GM21737 (cell line): Measurements from ENCODE around the gene CENPP.

Source experiments
- ATAC-seq: cut with Tn5 transposase; IDR thresholded peaks from one replicate; pipeline ENCODE4 v1.9.1; 2021; ENCODE audit warnings: mild to moderate bottlenecking, moderate library complexity; ENCODE audit not compliant: unreplicated experiment

The CENPP gene

DNA sequence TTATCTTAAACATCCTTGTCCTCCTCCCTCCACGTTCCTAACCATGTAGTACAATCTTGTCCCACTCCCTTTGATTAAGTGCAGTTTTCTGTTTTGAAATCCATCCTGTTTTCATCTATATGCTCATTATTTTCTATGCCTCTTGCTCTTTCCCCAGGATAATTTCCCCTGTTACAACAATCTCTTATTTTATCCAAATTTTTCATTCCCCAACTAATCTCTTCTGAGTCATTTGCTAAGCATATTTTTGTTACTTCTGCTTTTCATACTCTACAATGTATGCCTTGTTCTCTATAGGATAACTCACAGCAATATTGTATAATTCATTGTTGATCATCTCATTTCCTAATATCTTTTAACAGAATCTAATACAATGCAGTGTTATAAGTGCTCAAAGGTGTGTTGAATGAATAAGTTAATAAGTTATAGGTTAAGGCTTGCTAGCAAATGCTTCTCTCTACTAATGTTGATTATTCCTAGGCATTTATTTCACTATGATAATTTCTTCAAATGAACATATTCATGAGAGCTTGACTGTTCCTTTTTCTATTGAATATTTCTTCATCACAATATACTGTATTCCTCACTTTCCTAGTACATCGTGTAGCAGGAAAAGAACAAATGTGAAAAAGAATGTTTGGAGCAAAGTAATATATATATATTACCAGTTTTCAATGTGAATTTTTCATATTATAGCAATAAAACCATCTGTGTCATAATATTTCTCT, 97.0 kb downstream of the CENPP start:
- ATAC-seq: no peak

DNA sequence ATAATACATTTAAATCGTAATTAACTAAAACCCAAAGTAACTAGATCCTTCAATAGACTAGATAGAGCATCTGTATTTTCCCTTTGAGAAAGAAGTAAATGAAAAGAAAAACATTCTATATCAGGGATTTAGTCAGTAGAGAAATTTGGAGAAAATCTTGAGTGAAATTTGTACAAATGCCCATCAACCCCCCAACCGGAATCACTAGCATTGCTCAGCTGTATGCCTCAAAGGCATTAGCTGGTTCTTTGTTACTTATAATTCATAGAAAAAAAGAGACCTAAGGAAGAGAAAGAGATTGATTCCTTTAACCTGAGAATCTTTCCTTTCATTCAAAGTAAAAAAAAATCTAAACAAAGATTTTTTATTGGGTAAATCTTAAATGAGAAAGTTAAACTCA, 97.9 kb downstream of the CENPP start:
- ATAC-seq: no peak

DNA sequence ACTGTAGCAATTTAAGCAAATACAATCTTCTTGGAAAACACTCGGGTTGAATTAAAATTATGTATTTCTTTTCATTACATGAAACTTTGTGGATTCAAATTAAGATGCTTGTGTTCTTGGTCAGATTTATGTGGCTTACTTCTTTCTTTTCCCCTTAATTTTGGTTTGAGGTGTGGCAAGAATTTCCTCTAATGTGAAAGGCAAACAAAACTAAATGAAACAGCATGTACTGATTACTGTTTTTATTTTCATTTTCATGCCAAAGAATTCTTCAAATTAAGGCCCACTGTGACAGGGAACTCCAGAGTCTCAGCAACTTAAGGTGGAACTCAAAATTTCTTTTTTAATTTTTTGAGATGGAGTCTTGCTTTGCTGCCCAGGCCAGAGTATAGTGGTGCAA, 98.6 kb downstream of the CENPP start, which contains the start of gene OMD:
OMD (minus strand) TSS at position 132 of the 400 bp plus-strand sequence. CDS start 6,913 bp downstream, outside the sequence.
- no peak for ATAC-seq

DNA sequence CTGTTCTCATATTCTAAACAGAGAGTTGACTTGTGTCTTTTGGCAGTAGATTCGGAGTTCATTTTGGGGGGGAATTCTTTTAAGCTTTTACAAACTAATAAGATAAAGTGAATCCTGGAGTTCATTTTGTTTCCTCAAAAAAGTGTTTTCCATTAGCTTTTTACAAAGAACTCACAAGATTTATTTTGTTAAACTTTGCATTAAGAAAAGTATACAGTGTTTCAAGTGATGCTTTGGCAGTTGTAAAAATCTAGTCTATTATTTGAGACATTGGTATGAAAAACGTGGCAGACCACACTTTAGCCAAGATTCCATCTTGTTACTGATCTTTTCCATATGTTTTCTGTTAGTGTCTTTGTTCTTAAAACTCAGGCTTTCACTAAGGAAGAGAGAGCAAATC, 99.7 kb downstream of the CENPP start:
- no peak for ATAC-seq

DNA sequence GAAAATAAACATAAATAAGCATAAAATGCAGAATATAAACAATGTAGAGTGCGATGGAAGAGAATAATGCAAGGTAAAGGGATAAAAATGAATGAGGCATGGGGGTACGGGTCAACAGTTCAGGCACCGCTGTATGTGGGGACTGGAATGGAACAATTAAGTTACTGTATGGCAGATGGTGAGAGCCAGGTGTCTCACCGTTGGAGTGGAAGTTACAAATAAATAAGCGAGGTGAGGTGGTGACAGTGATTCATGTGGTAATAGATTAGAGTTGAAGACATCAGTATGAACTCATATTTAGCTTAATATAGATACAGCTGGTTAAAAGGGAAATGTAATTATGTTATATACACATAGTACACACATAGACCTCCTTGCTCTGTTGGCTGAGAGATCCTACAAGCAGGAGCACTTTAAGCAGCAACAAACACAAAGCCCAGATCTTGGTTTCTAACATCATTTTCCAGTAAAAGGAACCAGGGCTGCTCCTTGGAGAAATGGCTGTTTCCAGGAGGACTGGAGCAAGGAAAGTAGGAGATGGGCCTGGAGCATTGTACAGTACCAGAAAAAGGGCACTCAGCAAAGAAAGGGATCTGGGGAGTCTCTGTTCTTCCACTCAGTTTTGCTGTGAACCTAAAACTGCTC, 100.9 kb downstream of the CENPP start:
- ATAC-seq: no peak

DNA sequence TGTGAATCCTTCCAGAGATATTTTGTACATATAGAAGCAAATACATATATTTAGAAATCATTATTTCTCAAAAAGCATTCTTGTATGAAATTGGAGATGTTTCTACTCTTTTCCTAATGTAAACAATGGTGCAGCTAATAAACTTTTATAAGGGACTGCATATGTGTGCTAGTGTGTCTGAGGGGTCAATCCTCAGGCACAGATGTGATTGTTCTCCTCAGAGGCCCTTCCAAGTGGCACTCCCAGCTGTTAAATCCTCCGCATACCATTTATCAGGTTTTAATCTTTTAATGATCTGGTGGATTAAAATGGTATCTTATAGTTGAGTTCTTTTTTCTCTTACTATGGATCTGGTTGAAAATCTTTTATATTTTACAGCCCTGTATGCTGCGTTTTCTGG, 104.1 kb downstream of the CENPP start:
- no peak for ATAC-seq

DNA sequence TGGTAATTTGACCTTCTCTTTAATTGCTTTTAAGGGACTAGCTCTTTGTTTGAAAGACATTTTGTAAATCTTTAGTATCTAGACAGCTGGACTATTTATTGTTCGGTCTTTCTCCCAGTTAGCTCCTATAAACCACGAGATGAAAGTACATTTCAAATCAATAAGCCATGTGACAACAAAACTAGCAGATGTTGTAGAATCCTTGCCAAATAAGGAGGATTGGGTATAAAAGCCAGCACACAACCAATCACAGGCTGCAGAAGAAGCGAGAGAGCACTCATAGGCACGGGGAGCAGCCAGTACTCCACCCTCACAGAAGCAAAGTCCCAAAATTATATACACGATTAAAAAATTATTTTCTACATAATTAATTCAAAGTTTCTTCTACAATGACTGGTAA, 106.6 kb downstream of the CENPP start:
- no peak for ATAC-seq

GRCh38 chr9:92432972-92433548, 107.3 kb downstream of the CENPP start:
- no peak for ATAC-seq

DNA sequence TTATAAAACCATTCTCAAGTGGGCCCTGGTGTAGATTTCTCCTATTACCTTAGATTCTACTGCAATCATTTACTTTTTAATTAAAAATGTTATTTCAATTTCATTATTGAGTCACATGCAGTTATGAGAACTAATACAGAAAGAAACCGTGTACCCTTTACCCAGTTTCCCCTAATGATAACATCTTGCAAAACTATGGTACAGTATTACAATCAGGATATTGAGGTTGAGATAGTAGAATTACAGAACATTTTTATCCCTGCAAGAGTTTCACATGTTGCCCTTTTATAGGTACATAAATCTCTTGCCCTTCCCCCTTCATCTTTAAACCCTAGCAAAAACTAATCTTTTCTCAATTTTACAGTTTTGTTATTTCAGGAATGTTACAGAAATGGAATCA, 109.5 kb downstream of the CENPP start:
- no peak for ATAC-seq

- no peak for ATAC-seq
Measured at GRCh38 chr9:92438900-92439526, 113.3 kb downstream of the CENPP start.

- no peak for ATAC-seq
Measured at GRCh38 chr9:92439921-92440750, 114.4 kb downstream of the CENPP start.

DNA sequence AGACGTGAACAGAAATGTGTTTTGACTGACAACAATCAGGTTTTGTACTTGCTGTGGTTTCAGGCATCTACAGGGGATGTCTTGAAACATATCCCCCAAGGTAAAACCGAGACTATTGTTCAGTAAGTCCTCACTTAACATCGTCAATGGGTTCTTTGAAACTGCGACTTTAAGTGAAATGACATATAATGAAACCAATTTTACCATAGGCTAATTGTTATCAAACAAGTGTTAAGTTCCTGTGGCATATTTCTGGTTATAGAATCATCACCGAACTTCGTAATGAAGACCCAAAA, 114.9 kb downstream of the CENPP start:
- no peak for ATAC-seq

DNA sequence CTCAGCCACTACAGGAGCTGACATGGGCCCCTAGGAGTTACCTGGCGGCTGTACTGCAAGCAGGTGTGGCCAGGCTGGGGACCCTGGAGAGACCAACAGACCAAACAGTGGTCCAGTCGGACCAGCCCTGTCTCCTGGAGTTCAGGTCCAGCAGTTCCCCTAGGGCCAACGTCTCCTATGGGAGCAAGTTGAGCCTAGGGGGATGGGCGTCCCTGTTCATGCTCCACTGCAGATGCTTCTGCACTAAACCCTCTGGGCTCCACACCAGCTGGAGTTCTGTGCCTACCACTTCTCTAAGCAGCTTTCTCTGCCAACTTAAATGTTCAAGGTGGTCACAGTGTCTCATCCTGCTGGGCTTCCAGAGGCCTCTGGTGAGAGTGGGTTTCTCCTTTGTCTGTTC, 119.1 kb downstream of the CENPP start:
- ATAC-seq: no peak

GRCh38 chr9:92446536-92446935, 120.8 kb downstream of the CENPP start:
- no peak for ATAC-seq

DNA sequence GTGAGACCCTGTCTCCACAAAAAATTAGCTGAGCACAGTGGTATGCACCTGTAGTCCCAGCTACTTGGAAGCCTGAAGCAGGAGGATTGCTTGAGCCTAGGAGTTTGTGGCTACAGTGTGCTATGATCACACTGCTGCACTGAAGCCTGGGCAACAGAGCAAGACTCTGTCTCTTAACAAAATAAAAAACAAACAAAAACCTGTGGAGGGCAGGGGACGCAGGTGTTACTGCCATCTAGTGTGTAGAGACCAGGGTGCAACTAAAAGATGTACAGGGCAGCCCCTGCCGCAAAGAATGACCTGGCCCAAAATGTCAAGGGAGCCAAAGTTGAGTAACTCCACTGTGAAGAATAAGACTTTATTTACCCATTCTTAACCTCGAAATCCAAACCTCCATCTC, 129.5 kb downstream of the CENPP start:
- no peak for ATAC-seq

GRCh38 chr9:92457576-92457975, 131.8 kb downstream of the CENPP start:
- ATAC-seq: no peak

DNA sequence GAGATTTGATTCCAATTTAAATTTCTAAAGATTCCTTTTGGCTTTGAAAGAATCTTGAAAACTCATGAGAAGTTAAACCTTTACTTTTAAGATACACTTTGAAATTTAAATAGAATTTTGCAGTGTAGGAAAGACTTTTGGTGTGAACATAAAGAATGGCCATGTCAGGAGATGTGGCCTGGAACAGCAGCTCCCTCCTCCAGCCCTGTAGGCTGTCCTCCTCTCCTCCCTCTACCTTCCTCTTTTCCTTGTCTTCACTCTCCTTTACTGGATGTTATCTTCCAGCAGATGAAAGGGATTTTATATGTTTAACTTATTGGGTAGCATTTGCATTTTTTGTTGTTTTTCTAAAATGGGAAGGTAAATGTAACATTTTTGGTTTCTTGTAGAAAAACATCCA, 137.6 kb downstream of the CENPP start:
- no peak for ATAC-seq

DNA sequence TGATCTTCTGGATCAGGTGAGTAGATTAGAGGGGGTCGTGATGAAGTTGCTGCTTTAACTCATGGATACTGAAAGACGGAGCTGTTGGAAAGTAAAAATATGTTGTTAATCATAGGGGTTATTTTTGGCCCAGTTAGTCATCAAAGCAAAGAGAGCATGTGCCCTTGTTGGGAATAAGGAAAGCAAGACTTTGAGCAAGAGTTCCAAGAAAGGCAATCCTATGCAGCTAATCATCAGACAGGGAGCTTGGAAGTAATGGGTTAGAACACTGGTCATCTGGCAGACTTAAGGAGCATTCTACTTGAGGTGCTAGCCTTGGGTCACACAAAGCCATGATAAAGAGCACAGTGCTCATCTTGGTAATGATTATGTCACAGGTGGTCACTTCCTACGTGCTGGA, 138.2 kb downstream of the CENPP start:
- no peak for ATAC-seq

DNA sequence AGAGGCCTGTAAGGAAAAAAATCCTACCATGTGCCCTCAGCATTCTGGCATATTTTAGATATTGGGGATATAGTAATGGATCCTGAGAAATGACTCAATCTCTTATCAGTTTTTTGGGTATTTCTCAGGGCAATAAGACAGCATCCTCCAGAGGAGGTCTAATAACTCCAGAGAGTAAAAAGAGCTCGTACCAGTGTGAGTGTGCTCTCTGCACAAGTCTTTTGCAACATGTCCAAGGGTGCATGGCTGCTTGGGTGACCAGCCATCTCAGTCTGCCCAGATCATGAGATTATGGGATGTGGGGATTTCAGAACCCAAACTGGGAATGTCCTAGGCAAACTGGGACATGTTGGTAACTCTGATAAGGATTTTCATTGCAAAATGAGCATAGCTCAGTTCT, 141.3 kb downstream of the CENPP start:
- ATAC-seq: no peak

DNA sequence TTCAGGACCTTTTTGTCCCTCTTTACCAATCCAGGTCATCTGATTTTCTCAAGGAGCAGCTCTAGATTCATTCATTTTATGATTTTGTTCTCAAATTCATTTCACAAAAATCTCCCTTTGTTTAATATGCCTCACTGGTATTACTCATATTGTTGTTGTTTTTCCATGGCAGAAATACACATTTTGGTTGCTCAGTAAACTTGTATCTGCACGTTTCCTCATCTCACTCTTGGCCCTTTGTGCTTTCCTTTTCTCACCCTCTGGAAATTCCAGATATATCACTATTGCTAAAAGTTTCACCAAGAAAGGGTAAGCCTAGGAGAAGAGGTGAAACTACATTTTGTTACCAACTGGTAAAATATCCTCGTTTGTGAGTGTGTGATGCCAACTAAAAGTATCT, 141.8 kb downstream of the CENPP start:
- no peak for ATAC-seq

GRCh38 chr9:92468206-92468605, 142.5 kb downstream of the CENPP start:
- ATAC-seq: no peak
